ENCODE data around the gene HTR1D.

- TF ChIP-seq CTCF (IDR thresholded peaks at IDR 0.05): no peak
- no peak for TF ChIP-seq POLR2A (IDR thresholded peaks at IDR 0.05)
- TF ChIP-seq POLR2AphosphoS5 (IDR thresholded peaks at IDR 0.05): no peak
These were observed 3.8 kb upstream of the HTR1D start for GRCh38 chr1:23221107-23221506.
